SU-DHL-6 (cell line): ENCODE measurements around the gene ELAVL1.

Experiments used
- CTCF ChIP-seq: fragments of 200-600 bp; sonication (generic); IDR thresholded peaks from one replicate; pipeline ENCODE4 v1.5.1; 2017; ENCODE audit warnings: antibody characterized with exemption, mild to moderate bottlenecking, low read length, moderate library complexity; ENCODE audit not compliant: insufficient read depth, poor library complexity, severe bottlenecking
- EZH2phosphoT487 ChIP-seq: fragments of 200-600 bp; sonication (generic), shearing (Covaris generic); conservative IDR thresholded peaks from 2 replicates; pipeline ENCODE4 v1.6.1; 2018; ENCODE audit warnings: mild to moderate bottlenecking, antibody characterized with exemption, low read length, moderate library complexity, mixed read lengths

GRCh38 chr19:7913652-7914051 lies 91.8 kb downstream of the ELAVL1 start:
- TF ChIP-seq CTCF (no peak), EZH2phosphoT487 (no peak)
